PC-3 (cell line): ENCODE measurements around the gene TMEM204. TPM values are rescaled to one million over a fixed set of nuclear protein-coding genes. Genes with fewer than 3 reads are reported as not detected.

Source experiments
- ATAC-seq: fragments of 200-7000 bp; cut with Tn5 transposase; 2 replicates; pipeline ENCODE4 v1.9.1; 2020; ENCODE audit warnings: mild to moderate bottlenecking, moderate library complexity
- BruUV-seq: library from RNA; stranded (reverse); fragments of 400-500 nt; replicated peaks from 2 replicates; lab custom pipeline; 2021; lab: Mats Ljungman, UMichigan
- CTCF ChIA-PET: fragments of 300-600 bp; sonication (Branson Sonifier 250); formaldehyde crosslinking; loops from one replicate; lab custom pipeline; 2022; ENCODE audit warnings: antibody characterized with exemption; lab: Charles Lee
- POLR2A ChIA-PET: fragments of 300-600 bp; sonication (Branson Sonifier 250); formaldehyde crosslinking; loops from one replicate; lab custom pipeline; 2022; ENCODE audit warnings: antibody characterized with exemption; ENCODE audit not compliant: unreplicated experiment; lab: Charles Lee
- DNase-seq: peaks from one replicate; pipeline ENCODE4 v3.0.0-alpha.2; 2015
- H2AFZ ChIP-seq: fragments of 300-600 bp; sonication (generic); 2 replicates; pipeline ENCODE4 v1.6.0; 2016; ENCODE audit warnings: antibody characterized with exemption, low read length
- H3F3A ChIP-seq: fragments of 300-600 bp; sonication (generic); one replicate; pipeline ENCODE4 v1.6.0; 2017; ENCODE audit warnings: antibody characterized with exemption, low read length, control low read depth, mild to moderate bottlenecking; ENCODE audit not compliant: unreplicated experiment
- H3K27ac ChIP-seq: fragments of 300-600 bp; sonication (generic); 2 replicates; pipeline ENCODE4 v1.5.1; 2016; ENCODE audit warnings: mild to moderate bottlenecking, low read length
- H3K27me3 ChIP-seq: fragments of 300-600 bp; sonication (generic); 2 replicates; pipeline ENCODE4 v1.6.1; 2016; ENCODE audit warnings: low read length, mixed read lengths
- H3K36me3 ChIP-seq: fragments of 300-600 bp; sonication (generic); 2 replicates; pipeline ENCODE4 v1.6.1; 2016; ENCODE audit warnings: low read depth, mixed run types, low read length, mixed read lengths
- H3K4me1 ChIP-seq: fragments of 300-600 bp; sonication (generic); 2 replicates; pipeline ENCODE4 v1.5.1; 2016; ENCODE audit warnings: low read length; ENCODE audit not compliant: insufficient read depth
- H3K4me2 ChIP-seq: fragments of 300-600 bp; sonication (generic); 2 replicates; pipeline ENCODE4 v1.6.0; 2016; ENCODE audit warnings: low read length
- H3K4me3 ChIP-seq: fragments of 300-600 bp; sonication (generic); 2 replicates; pipeline ENCODE4 v1.5.1; 2016; ENCODE audit warnings: mild to moderate bottlenecking, low read length, mixed read lengths
- H3K79me2 ChIP-seq: fragments of 300-600 bp; sonication (generic); 2 replicates; pipeline ENCODE4 v1.6.1; 2017; ENCODE audit warnings: low read length, mixed read lengths
- H3K9ac ChIP-seq: fragments of 300-600 bp; sonication (generic); 2 replicates; pipeline ENCODE4 v1.6.0; 2016; ENCODE audit warnings: mild to moderate bottlenecking, low read length
- H3K9me2 ChIP-seq: fragments of 300-600 bp; sonication (generic); replicated peaks from 2 replicates; pipeline ENCODE4 v1.6.1; 2016; ENCODE audit warnings: mixed run types, low read length, mixed read lengths
- H3K9me3 ChIP-seq: fragments of 300-600 bp; sonication (generic); 2 replicates; pipeline ENCODE4 v1.6.1; 2016; ENCODE audit warnings: low read length, mixed read lengths
- H4K20me1 ChIP-seq: fragments of 300-600 bp; sonication (generic); 2 replicates; pipeline ENCODE4 v1.6.1; 2016; ENCODE audit warnings: low read length, mixed read lengths
- EZH2 ChIP-seq: fragments of 300-600 bp; sonication (generic); IDR thresholded peaks from one replicate; pipeline ENCODE4 v1.6.1; 2017; ENCODE audit warnings: antibody characterized with exemption, mild to moderate bottlenecking, low read length; ENCODE audit not compliant: unreplicated experiment
- EZH2phosphoT487 ChIP-seq: fragments of 300-600 bp; sonication (generic); IDR thresholded peaks from 2 replicates; pipeline ENCODE4 v1.6.1; 2018; ENCODE audit warnings: mild to moderate bottlenecking, antibody characterized with exemption, low read length, borderline replicate concordance
- intact Hi-C: fragments of 100-400 bp; cut with micrococcal nuclease; formaldehyde crosslinking; loops from 2 replicates; pipeline ENCODE4 v1.9.0; 2023
- total RNA-seq: library from RNA; depleted of rRNA; stranded (reverse); fragments of >200 nt; gene quantifications from 2 replicates; pipeline ENCODE4 v1.2.3, GENCODE V29; 2014
- TF ChIP-seq, protein P1 (sequence below): fragments of 300-600 bp; sonication (generic); conservative IDR thresholded peaks from 2 replicates; pipeline ENCODE4 v1.5.1; 2017; ENCODE audit warnings: antibody characterized with exemption, low read depth, mild to moderate bottlenecking, low read length

Gene TMEM204
- total RNA-seq, 1 experiment from 2014 or later = not detected

DNA sequence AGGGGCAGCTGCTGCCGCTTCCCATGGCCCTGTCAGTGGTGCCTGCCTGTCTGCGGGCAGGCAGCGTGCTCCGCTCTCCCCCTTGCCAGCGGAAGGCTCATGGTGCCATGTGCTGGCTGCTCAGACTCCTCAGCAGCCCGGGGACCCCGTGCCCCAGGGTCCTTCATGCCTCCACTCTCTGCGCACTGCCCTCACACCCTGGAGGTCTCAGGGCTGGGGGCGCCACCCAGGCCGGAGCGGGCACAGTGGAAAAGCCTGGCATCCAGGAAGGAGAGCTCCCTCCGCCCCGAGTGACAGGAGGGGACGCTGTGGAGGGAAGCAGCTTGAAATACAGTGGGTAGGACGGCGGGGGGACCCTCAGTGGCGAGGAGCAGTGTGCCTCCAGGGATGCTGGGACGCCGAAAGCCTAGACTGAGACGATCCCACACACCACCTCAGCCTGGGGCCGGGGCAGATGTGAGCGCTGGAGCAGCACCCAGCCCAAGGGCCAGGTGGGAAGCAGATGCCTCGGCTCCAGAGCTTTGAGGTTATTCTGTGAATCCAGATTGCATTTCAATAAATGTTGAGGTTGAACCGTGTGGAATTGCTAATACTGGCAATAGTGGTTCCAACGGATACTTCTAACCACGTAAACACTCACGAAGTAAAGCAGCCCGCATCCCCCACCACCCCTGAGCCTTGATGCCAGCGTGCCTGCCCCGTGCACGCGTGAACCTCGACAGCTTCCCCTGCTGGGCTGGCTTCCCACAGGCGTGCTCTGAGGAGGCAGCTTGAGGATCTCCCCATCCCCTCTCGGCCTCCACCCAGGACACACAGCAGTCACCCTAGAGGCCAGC is 6.5 kb downstream of the TMEM204 start:
- H3K9me2 ChIP-seq = no peaks in the 10 kb centered on the region
- H3K4me1 ChIP-seq = peaks cover 20% of the 10 kb centered on the region
- H3K9ac ChIP-seq = no peak overlapping the region
- no peaks in the 10 kb centered on the region for H3K27me3 ChIP-seq
- no peak overlapping the region for H3K27ac ChIP-seq
- no peak for ATAC-seq
- no peaks in the 10 kb centered on the region for H3K9me3 ChIP-seq
- ChIA-PET POLR2A (no interaction called here), CTCF (no interaction called here)
- TF ChIP-seq EZH2phosphoT487 (no peak), EZH2 (no peak)
- H3K4me2 ChIP-seq = no peak overlapping the region
- no peak for DNase-seq
- no peak overlapping the region for H3K4me3 ChIP-seq
- intact Hi-C loops = no loop called here
- no TSS peak for BruUV-seq
- H4K20me1 ChIP-seq = no peaks in the 10 kb centered on the region
- H3K79me2 ChIP-seq = no peaks in the 10 kb centered on the region
- no peaks in the 10 kb centered on the region for H3F3A ChIP-seq
- H3K36me3 ChIP-seq = no peaks in the 10 kb centered on the region
- no peak overlapping the region for H2AFZ ChIP-seq

DNA sequence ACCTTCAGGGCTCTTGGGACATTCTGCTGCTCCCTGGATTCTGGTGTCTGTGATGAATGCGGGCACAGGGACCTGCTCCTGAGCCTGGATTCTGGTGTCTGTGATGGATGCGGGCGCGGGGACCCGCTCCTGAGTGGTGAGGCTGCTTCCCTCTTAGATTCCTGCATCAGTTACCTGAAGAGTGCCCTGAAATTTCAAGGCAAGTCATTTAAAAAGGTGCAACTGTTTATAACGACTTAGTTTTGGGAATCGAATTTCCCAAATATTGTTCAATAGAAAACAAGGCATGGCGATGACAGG is 7.0 kb downstream of the TMEM204 start:
- Histone ChIP-seq H3K4me3 (no peak overlapping the region), H3K27me3 (no peaks in the 10 kb centered on the region), H3K4me2 (no peak overlapping the region), H3F3A (no peaks in the 10 kb centered on the region), H3K9ac (no peak overlapping the region), H3K79me2 (no peaks in the 10 kb centered on the region), H3K9me2 (no peaks in the 10 kb centered on the region), H4K20me1 (no peaks in the 10 kb centered on the region), H3K9me3 (no peaks in the 10 kb centered on the region), H3K36me3 (no peaks in the 10 kb centered on the region), H2AFZ (no peak overlapping the region), H3K27ac (no peak overlapping the region), H3K4me1 (peaks cover 20% of the 10 kb centered on the region)
- ChIA-PET CTCF (no interaction called here), POLR2A (no interaction called here)
- DNase-seq = no peak
- intact Hi-C loops = no loop called here
- ATAC-seq = no peak
- no TSS peak for BruUV-seq
- TF ChIP-seq EZH2 (no peak), EZH2phosphoT487 (no peak)
- TF ChIP-seq, protein P1, sequence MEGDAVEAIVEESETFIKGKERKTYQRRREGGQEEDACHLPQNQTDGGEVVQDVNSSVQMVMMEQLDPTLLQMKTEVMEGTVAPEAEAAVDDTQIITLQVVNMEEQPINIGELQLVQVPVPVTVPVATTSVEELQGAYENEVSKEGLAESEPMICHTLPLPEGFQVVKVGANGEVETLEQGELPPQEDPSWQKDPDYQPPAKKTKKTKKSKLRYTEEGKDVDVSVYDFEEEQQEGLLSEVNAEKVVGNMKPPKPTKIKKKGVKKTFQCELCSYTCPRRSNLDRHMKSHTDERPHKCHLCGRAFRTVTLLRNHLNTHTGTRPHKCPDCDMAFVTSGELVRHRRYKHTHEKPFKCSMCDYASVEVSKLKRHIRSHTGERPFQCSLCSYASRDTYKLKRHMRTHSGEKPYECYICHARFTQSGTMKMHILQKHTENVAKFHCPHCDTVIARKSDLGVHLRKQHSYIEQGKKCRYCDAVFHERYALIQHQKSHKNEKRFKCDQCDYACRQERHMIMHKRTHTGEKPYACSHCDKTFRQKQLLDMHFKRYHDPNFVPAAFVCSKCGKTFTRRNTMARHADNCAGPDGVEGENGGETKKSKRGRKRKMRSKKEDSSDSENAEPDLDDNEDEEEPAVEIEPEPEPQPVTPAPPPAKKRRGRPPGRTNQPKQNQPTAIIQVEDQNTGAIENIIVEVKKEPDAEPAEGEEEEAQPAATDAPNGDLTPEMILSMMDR = no peak

DNA sequence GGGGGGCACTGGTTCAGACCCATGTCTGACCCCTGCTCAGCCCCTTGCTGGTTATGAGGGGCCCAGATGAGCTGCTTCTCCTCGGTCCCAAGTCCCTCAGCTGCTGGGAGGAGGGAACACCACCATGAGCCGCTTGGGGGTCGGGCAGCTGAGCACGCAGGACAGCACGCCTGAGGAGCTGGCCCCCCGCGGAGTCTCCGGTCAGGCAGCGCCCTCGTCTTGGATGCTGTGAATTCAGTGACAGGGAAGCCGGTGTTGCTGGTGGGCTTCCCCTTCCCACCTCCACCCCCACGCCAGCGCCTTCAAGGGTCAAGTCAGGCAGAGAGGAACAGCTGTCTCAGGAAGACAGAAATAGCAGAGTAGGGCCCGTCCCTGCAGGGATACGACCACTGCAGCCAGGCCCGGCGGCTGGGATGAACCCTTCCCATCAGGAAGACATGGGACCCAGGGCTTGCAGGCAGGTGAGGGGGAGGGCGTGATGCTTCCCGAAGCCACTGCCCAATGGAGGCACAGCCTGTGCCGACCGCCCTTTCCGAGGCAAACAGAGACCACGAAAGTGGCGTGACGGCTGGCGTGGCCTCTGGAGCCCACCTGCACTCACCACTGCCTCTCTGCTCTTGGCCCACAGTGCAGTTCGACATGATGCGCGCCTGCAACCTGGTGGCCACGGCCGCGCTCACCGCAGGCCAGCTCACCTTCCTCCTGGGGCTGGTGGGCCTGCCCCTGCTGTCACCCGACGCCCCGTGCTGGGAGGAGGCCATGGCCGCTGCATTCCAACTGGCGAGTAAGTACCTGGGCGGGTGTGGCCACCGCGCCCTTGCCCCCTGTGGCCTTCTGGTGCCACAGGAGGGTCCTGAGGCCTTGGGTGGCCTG is 8.1 kb downstream of the TMEM204 start:
- H3K79me2 ChIP-seq = no peaks in the 10 kb centered on the region
- CTCF ChIA-PET = no interaction called here

More for the DNA sequence above, 8.1 kb downstream of the TMEM204 start:
- Histone ChIP-seq H3K4me2 (no peak overlapping the region), H3K27me3 (no peaks in the 10 kb centered on the region), H3K4me3 (no peak overlapping the region), H2AFZ (no peak overlapping the region), H3K9me2 (no peaks in the 10 kb centered on the region), H3K9ac (no peak overlapping the region), H3K27ac (no peak overlapping the region), H3K9me3 (no peaks in the 10 kb centered on the region), H3K36me3 (no peaks in the 10 kb centered on the region), H4K20me1 (no peaks in the 10 kb centered on the region), H3F3A (no peaks in the 10 kb centered on the region), H3K4me1 (peaks cover 20% of the 10 kb centered on the region)
- TF ChIP-seq EZH2phosphoT487 (no peak), EZH2 (no peak)
- TF ChIP-seq, protein P1 = no peak
- POLR2A ChIA-PET = no interaction called here
- ATAC-seq = no peak
- no TSS peak for BruUV-seq
- intact Hi-C loops = no loop called here
- DNase-seq = no peak
